ENCODE measurements around the gene NCAPH2. TPM values are rescaled to one million over a fixed set of nuclear protein-coding genes. Genes with fewer than 3 reads are reported as not detected.

Gene NCAPH2
- total RNA-seq, 4 donors from 2014 or later: 26.5 to 64.7 (median 41.6) TPM

DNA sequence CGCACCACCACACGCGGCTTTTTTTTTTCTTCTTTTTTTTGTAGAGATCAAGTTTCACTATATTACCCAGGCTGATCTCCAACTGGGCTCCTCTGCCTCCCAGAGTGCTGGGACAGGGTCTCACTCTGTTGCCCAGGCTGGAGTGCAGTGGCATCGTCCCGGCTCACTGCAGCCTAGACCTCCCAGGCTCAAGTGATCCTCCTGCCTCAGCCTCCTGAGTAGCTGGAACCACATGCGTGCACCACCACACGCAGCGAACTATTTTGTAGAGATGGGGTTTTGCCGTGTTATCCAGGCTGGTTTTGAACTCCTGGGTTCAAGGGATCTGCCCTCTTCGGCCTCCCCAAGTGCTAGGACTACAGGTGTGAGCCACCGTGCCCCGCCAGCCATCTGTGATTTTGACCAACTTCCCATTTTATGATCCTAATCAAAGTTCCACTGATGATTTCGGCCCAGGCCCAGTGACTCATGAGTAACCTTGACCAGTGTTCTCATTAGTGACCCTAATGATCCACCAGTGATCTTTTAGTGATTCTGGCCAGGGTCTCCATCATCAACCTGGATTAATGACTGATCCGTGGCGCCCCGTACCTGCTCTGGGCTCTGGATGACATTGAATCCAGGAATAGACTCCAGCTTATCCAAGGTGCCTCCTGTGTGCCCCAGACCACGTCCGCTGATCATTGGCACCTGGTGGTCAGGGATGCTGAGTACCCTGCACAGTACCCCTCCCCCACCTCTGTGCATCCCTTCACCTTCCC lies 20.1 kb downstream of the NCAPH2 start:
- H3K27me3 ChIP-seq: no peaks in the 10 kb centered on the region
- 85 to 92% methylated on average over 9 to 18 of the region's 18 CpGs for WGBS, 2 donors (ENCODE audit: low coverage in 1 of 2)
- H3K4me1 ChIP-seq: peaks cover 21 to 74% (median 60%) of the 10 kb centered on the region in 4 donors
- H3K4me3 ChIP-seq: no peak overlapping the region
- TF ChIP-seq POLR2A (IDR thresholded peaks at IDR 0.05): no peak
- no peak for TF ChIP-seq POLR2AphosphoS5 (IDR thresholded peaks at IDR 0.05)
- TF ChIP-seq, protein P1, sequence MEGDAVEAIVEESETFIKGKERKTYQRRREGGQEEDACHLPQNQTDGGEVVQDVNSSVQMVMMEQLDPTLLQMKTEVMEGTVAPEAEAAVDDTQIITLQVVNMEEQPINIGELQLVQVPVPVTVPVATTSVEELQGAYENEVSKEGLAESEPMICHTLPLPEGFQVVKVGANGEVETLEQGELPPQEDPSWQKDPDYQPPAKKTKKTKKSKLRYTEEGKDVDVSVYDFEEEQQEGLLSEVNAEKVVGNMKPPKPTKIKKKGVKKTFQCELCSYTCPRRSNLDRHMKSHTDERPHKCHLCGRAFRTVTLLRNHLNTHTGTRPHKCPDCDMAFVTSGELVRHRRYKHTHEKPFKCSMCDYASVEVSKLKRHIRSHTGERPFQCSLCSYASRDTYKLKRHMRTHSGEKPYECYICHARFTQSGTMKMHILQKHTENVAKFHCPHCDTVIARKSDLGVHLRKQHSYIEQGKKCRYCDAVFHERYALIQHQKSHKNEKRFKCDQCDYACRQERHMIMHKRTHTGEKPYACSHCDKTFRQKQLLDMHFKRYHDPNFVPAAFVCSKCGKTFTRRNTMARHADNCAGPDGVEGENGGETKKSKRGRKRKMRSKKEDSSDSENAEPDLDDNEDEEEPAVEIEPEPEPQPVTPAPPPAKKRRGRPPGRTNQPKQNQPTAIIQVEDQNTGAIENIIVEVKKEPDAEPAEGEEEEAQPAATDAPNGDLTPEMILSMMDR (IDR thresholded peaks at IDR 0.05): no peak
- no peak for TF ChIP-seq EP300 (IDR thresholded peaks at IDR 0.05; ENCODE audit: low read depth)
- in situ Hi-C loops (cut with MboI; ENCODE audit: low pct_ligation_motif_present in 1 of 4, low pct_unique_long_range_greater_than_20kb in 1 of 4, low sequenced_read_pairs in 3 of 4): no loop called here
- H3K36me3 ChIP-seq: peaks cover 0 to 3% (median 0%) of the 10 kb centered on the region in 4 donors
- no peak for DNase-seq
- peak overlapping the region; percentile 94 to 99 (median 98) for H3K27ac ChIP-seq
- intact Hi-C loops (cut with DNase I; ENCODE audit: low total_unique reads): no loop called here
- no peaks in the 10 kb centered on the region for H3K9me3 ChIP-seq

DNA sequence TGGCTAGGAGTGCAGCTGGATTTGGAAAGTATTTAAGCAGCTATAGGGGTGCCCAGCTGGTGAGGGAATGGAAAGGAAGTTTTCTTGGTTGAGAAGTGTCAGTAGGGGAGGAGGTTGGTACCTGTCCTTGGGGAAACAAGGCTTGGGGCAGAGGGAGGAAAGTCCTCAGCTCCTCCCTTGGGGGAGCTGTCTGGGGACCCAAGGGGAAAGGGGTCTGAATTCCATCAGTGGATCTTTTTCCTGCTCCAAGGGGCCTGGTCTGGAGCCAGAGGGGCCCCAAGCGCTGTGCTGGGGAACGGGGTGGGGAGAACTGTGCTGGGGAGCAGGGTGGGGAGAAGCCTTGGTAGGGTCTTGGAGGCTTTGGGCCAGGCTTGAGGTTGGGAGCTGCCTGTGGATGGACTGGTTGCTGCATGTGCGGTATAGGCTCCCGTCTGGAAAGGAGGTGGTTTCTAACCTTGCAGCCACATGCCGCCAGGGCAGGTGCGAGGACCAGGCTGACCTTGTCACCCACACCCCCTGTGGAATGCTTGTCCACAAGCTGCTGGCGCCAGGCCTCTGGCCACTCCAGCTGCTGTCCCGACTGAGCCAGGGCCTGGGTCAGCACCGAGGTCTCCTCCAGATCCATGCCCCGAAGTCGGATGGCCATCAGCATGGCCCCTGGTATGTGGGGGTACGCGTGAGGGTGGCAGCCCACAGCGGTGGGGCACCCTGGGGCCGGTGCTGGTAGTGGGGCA lies 20.8 kb downstream of the NCAPH2 start:
- Histone ChIP-seq H3K4me3 (peak overlapping the region in 3 of 4 donors; percentile 42 to 60 (median 48)), H3K4me1 (peaks cover 20 to 69% (median 53%) of the 10 kb centered on the region in 4 donors), H3K9me3 (no peaks in the 10 kb centered on the region), H3K27me3 (peaks cover 5% of the 10 kb centered on the region), H3K36me3 (no peaks in the 10 kb centered on the region), H3K27ac (peak overlapping the region; percentile 94 to 99 (median 96))
- peak in 1 of 3 donors; percentile 7 for TF ChIP-seq POLR2AphosphoS5 (IDR thresholded peaks at IDR 0.05)
- TF ChIP-seq EP300 (IDR thresholded peaks at IDR 0.05; ENCODE audit: low read depth): no peak
- TF ChIP-seq, protein P1 (IDR thresholded peaks at IDR 0.05): no peak
- TF ChIP-seq POLR2A (IDR thresholded peaks at IDR 0.05): no peak
- in situ Hi-C loops (cut with MboI; ENCODE audit: low pct_ligation_motif_present in 1 of 4, low pct_unique_long_range_greater_than_20kb in 1 of 4, low sequenced_read_pairs in 3 of 4): no loop called here
- 58% methylated on average over 13 of the region's 15 CpGs; no CpG with 5 or more reads in 1 of the 2 donors for WGBS, 2 donors (ENCODE audit: low coverage in 1 of 2)
- intact Hi-C loops (cut with DNase I; ENCODE audit: low total_unique reads): no loop called here
- DNase-seq: peak; percentile 26

DNA sequence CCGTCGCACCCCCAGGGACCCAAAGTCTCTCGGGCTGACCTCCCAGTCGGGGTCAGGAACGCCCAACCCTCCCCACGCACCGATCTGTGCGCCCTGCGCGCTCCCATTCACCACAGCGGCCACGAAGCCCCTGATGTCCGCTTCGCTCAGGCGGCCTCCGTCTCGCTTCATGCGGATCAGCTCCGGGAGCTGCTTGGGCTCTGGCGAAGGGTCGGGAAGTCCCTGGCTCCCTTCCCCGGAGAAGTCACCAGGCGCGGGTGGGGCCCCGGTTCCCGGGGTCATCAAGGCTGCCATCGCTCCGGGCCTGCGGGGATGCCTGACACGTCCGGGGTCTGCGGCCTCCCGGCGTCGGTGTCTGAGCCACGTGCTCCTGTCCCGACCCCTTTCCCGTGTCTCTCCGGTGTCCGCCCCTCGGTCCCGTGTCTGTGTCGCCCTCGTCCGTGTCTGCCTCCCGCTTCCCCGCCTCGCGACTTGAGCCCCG lies 21.4 kb downstream of the NCAPH2 start:
- TF ChIP-seq POLR2A (IDR thresholded peaks at IDR 0.05) (peak; percentile 27), POLR2AphosphoS5 (IDR thresholded peaks at IDR 0.05) (no peak), EP300 (IDR thresholded peaks at IDR 0.05; ENCODE audit: low read depth) (no peak)
- Histone ChIP-seq H3K27ac (peak overlapping the region; percentile 94 to 99 (median 96)), H3K4me1 (peaks cover 14 to 69% (median 47%) of the 10 kb centered on the region in 4 donors), H3K36me3 (no peaks in the 10 kb centered on the region), H3K4me3 (peak overlapping the region; percentile 20 to 60 (median 45)), H3K9me3 (no peaks in the 10 kb centered on the region), H3K27me3 (peaks cover 11% of the 10 kb centered on the region)
- DNase-seq: no peak
- 21% methylated on average over 50 of the region's 50 CpGs; no CpG with 5 or more reads in 1 of the 2 donors for WGBS, 2 donors (ENCODE audit: low coverage in 1 of 2)
- intact Hi-C loops (cut with DNase I; ENCODE audit: low total_unique reads): no loop called here
- in situ Hi-C loops (cut with MboI; ENCODE audit: low pct_ligation_motif_present in 1 of 4, low pct_unique_long_range_greater_than_20kb in 1 of 4, low sequenced_read_pairs in 3 of 4): no loop called here

DNA sequence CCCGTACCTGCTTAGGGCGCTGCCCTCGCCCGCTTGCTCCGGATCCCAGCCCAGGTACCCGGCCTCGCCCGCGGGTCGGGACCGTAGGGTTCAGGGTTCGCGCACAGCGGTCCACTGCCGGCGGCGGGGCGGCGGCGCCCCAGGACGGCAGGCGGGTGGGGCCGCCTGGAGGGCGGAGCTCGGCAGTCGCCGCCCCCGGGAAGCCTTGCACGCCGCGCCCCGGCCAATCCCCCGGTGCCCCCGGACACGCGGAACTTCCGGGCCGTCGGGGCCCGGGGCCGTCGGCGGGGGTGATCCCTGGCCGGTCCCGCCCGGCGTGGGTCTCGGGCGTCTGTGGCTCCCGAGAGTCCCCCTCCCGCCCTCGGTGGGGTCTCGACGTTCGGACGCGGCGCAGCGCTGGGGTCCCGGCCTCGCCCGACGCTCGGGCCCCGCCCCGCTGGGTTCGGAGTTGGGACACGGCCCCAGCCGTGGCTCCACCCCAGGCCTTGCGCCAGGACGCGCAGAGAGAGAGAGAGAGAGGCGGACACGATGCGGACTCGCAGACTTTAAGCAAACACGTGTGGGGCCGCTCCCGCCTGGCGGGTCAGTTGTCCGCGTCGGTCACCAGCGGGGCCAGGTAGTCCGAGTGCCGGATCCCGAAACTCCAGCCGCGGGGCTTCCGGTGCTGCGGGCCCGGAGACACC lies 22.0 kb downstream of the NCAPH2 start, which contains the start of gene TYMP:
TYMP (minus strand) TSS at position 116 of the 683 bp plus-strand sequence. CDS start 303 bp downstream, outside the sequence.
- in situ Hi-C loops (cut with MboI; ENCODE audit: low pct_ligation_motif_present in 1 of 4, low pct_unique_long_range_greater_than_20kb in 1 of 4, low sequenced_read_pairs in 3 of 4) (no loop called here), intact Hi-C loops (cut with DNase I; ENCODE audit: low total_unique reads) (no loop called here)
- WGBS, 2 donors (ENCODE audit: low coverage in 1 of 2): 0% methylated on average over 22 of the region's 92 CpGs; no CpG with 5 or more reads in 1 of the 2 donors
- DNase-seq: peak; percentile 90
- Histone ChIP-seq H3K4me1 (peaks cover 12 to 66% (median 41%) of the 10 kb centered on the region in 4 donors), H3K36me3 (no peaks in the 10 kb centered on the region), H3K27me3 (peaks cover 13% of the 10 kb centered on the region), H3K27ac (peak within 1 kb of the TSS; percentile 94 to 99 (median 96)), H3K9me3 (no peaks in the 10 kb centered on the region), H3K4me3 (peak within 1 kb of the TSS; percentile 42 to 60 (median 53))
- TF ChIP-seq POLR2AphosphoS5 (IDR thresholded peaks at IDR 0.05) (peak; percentile 76 to 93 (median 90)), POLR2A (IDR thresholded peaks at IDR 0.05) (peak; percentile 75)
- TF ChIP-seq, protein P1 (IDR thresholded peaks at IDR 0.05): no peak
